Activated CD8-positive, alpha-beta T cell treated with anti-CD3 and anti-CD28 coated beads, Interleukin-2, amount 10 ng/mL, durations not matched to agents 7 days and 5 days (primary cell): ENCODE data around the gene RFC5. TPM values are rescaled to one million over a fixed set of nuclear protein-coding genes. Genes with fewer than 3 reads are reported as not detected.

ENCODE experiments used
- ATAC-seq: fragments of 150-1000 bp; cut with Tn5 transposase; one replicate; pipeline ENCODE4 v1.10.0; 2021; ENCODE audit warnings: moderate library complexity
- CTCF ChIA-PET: fragments of 350-600 bp; sonication (Branson Sonifier 250); formaldehyde crosslinking; loops from one replicate; lab custom pipeline; 2021; ENCODE audit warnings: antibody characterized with exemption; lab: Charles Lee
- POLR2A ChIA-PET: fragments of 350-600 bp; sonication (Branson Sonifier 250); formaldehyde crosslinking; loops from one replicate; lab custom pipeline; 2021; ENCODE audit warnings: antibody characterized with exemption; lab: Charles Lee
- DNase-seq: peaks from one replicate; pipeline ENCODE4 v3.0.0-alpha.2; 2020
- H3K27ac Mint-ChIP-seq: one replicate; pipeline ENCODE4 v1.8.0; 2021; ENCODE audit warnings: mild to moderate bottlenecking, mixed read lengths
- H3K27me3 Mint-ChIP-seq: one replicate; pipeline ENCODE4 v1.8.0; 2021; ENCODE audit warnings: low read depth, mixed read lengths
- H3K36me3 Mint-ChIP-seq: one replicate; pipeline ENCODE4 v1.8.0; 2021; ENCODE audit warnings: low read depth, mixed read lengths
- H3K4me1 Mint-ChIP-seq: one replicate; pipeline ENCODE4 v1.8.0; 2021; ENCODE audit warnings: low read depth, mixed read lengths
- H3K4me3 Mint-ChIP-seq: one replicate; pipeline ENCODE4 v1.8.0; 2021; ENCODE audit warnings: mild to moderate bottlenecking, mixed read lengths
- H3K9me3 Mint-ChIP-seq: one replicate; pipeline ENCODE4 v1.8.0; 2022; ENCODE audit warnings: mixed read lengths; ENCODE audit not compliant: insufficient read depth
- total RNA-seq, 2 experiments: library from RNA; stranded (reverse); gene quantifications; one replicate each; pipeline ENCODE4 v1.2.3, GENCODE V29; 2021

Gene RFC5
- total RNA-seq, 2 experiments from 2014 or later = 52.5 to 57.6 TPM

- ATAC-seq (no peak), DNase-seq (no peak)
- ChIA-PET CTCF (interaction anchor here (0.8 to 2.0 kb wide), 2 partner anchors 11 to 83 kb away, joined by 3 to 5 read pairs; partner anchors contain the start of gene PEBP1), POLR2A (no interaction called here)
- peaks cover 27% of the 10 kb centered on the region for H3K36me3 Mint-ChIP-seq
- no peak overlapping the region for H3K4me3 Mint-ChIP-seq
- H3K27ac Mint-ChIP-seq = peak overlapping the region; percentile 7
- peaks cover 17% of the 10 kb centered on the region for H3K4me1 Mint-ChIP-seq
- no peaks in the 10 kb centered on the region for H3K9me3 Mint-ChIP-seq
- H3K27me3 Mint-ChIP-seq = no peaks in the 10 kb centered on the region
These were observed 36.8 kb downstream of the RFC5 start for GRCh38 chr12:118053071-118053985.

DNA sequence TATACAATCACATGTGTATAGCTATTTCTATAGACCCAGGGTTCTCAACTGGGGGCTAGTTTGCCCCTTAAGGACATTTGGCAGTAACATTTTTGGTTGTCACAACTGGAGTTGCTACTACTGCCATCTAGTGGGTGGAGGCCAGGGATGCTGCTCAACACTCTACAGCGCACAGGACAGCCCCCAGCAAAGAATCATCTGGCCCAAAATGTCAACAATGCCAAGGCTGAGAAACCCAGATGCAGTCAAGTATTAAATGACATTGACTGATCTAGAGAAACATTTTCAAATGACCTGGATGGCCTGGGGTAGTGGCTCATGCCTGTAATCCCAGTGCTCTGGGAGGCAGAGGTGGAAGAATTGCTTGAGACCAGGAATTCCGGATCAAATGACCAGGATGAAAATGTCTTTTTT lies 38.6 kb downstream of the RFC5 start:
- DNase-seq (peak; percentile 85), ATAC-seq (peak; percentile 86)
- ChIA-PET POLR2A (no interaction called here), CTCF (interaction anchor here (0.7 to 2.3 kb wide), 9 partner anchors 9 to 291 kb away, joined by 3 to 25 read pairs (median 5); partner anchors contain the start of gene RFC5)
- Mint-ChIP-seq H3K4me3 (no peak overlapping the region), H3K4me1 (peaks cover 33% of the 10 kb centered on the region), H3K36me3 (peaks cover 26% of the 10 kb centered on the region), H3K27me3 (no peaks in the 10 kb centered on the region), H3K27ac (no peak overlapping the region), H3K9me3 (no peaks in the 10 kb centered on the region)

DNA sequence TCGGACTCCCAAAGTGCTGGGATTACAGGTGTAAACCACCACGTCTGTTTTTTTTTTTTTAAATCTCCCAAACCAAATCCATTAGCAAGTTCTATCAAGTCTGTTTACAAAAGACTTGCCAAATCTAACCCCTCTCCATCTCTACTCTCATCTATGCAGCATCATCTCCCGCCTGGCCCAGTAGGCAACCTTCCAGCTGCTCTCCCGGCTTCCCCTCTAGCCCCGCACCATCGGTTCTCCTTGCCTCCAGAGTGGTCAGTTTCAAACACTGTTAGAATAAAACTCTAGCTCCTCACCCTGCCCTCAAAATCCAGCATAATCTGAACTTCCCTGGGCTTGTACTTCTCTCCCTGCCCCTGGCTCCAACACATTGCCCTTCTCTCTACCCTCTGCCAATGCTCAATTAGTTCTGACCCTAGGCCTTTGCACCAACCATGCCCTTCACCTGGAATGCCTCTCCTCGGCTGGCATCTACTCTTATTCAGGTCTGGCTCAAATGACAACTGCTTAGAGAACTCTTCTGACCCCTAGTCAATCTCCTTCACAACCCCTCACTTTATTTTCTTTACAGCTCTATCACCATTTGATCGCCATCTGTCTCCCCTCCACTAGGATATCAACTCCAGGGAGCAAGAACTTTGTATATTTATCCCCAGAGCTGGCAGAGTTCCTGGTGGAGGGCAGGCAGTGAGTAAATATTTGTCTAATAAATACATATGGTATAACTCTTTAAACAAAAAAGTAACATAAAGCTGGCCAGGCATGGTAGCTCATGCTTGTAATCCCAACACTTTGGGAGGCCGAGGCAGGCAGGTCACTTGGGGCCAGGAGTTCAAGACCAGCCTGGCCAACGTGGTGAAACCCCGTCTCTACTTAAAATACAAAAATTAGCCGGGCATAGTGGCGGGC lies 39.6 kb downstream of the RFC5 start:
- H3K4me3 Mint-ChIP-seq = no peak overlapping the region
- peaks cover 22% of the 10 kb centered on the region for H3K36me3 Mint-ChIP-seq
- H3K4me1 Mint-ChIP-seq = peaks cover 36% of the 10 kb centered on the region
- H3K9me3 Mint-ChIP-seq = no peaks in the 10 kb centered on the region
- CTCF ChIA-PET = interaction anchor here (2.2 to 2.3 kb wide), 2 partner anchors 8 to 181 kb away, joined by 13 to 25 read pairs; no protein-coding TSS in a partner anchor
- ATAC-seq = no peak
- POLR2A ChIA-PET = interaction anchor here (0.6 to 1.4 kb wide), 2 partner anchors 10 to 199 kb away, joined by 3 to 4 read pairs; no protein-coding TSS in a partner anchor
- no peak for DNase-seq
- no peaks in the 10 kb centered on the region for H3K27me3 Mint-ChIP-seq
- no peak overlapping the region for H3K27ac Mint-ChIP-seq

DNA sequence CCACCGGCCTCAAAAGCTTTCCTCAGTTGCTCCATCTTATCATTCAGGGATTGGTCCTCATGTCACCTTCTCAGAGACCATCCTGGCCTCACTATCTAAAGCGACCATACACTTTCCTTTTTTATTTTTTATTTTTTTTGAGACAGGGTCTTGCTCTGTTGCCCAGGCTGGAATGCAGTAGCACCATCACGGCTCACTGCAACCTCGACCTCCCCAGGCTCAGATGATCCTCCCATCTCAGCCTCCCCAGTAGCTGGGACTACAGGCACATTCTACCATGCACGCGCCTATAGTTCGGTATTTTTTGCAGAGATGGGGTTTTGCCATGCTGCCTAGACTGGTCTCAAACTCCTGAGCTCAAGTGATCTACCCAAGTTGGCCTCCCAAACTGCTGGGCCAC lies 41.7 kb downstream of the RFC5 start:
- H3K27me3 Mint-ChIP-seq = no peaks in the 10 kb centered on the region
- CTCF ChIA-PET = interaction anchor here (1.0 kb wide), 1 partner anchor 8 kb away, joined by 3 read pairs; no protein-coding TSS in a partner anchor
- POLR2A ChIA-PET = no interaction called here
- no peaks in the 10 kb centered on the region for H3K9me3 Mint-ChIP-seq
- H3K36me3 Mint-ChIP-seq = peaks cover 7% of the 10 kb centered on the region
- no peak for DNase-seq
- no peak overlapping the region for H3K4me3 Mint-ChIP-seq
- no peak for ATAC-seq
- H3K27ac Mint-ChIP-seq = no peak overlapping the region
- H3K4me1 Mint-ChIP-seq = peaks cover 41% of the 10 kb centered on the region

GRCh38 chr12:118058881-118059280 lies 42.4 kb downstream of the RFC5 start:
- Mint-ChIP-seq H3K27ac (no peak overlapping the region), H3K4me3 (peak overlapping the region; percentile 81), H3K27me3 (no peaks in the 10 kb centered on the region), H3K9me3 (no peaks in the 10 kb centered on the region), H3K36me3 (peaks cover 9% of the 10 kb centered on the region), H3K4me1 (peaks cover 45% of the 10 kb centered on the region)
- ATAC-seq (no peak), DNase-seq (no peak)
- CTCF ChIA-PET = no interaction called here
- POLR2A ChIA-PET = interaction anchor here (1.6 kb wide), 1 partner anchor 42 kb away, joined by 10 read pairs; the partner anchor contains the start of gene RFC5

- DNase-seq = no peak
- ChIA-PET CTCF (interaction anchor here (0.8 to 3.5 kb wide), 4 partner anchors 13 to 318 kb away, joined by 3 to 11 read pairs (median 4); partner anchors contain the start of gene SUDS3), POLR2A (interaction anchor here (1.0 to 1.6 kb wide), 3 partner anchors 8 to 76 kb away, joined by 4 to 10 read pairs (median 5); partner anchors contain the start of genes PEBP1 and RFC5)
- H3K27ac Mint-ChIP-seq = peak overlapping the region; percentile 81
- no peak for ATAC-seq
- no peaks in the 10 kb centered on the region for H3K27me3 Mint-ChIP-seq
- no peaks in the 10 kb centered on the region for H3K9me3 Mint-ChIP-seq
- H3K4me3 Mint-ChIP-seq = peak overlapping the region; percentile 81
- H3K4me1 Mint-ChIP-seq = peaks cover 52% of the 10 kb centered on the region
- peaks cover 13% of the 10 kb centered on the region for H3K36me3 Mint-ChIP-seq
These were observed 43.1 kb downstream of the RFC5 start for GRCh38 chr12:118059341-118060191.

- Mint-ChIP-seq H3K4me3 (peak overlapping the region; percentile 81), H3K27ac (peak overlapping the region; percentile 81), H3K9me3 (no peaks in the 10 kb centered on the region), H3K36me3 (peaks cover 10% of the 10 kb centered on the region), H3K27me3 (no peaks in the 10 kb centered on the region), H3K4me1 (peaks cover 57% of the 10 kb centered on the region)
- ChIA-PET CTCF (interaction anchor here (0.9 to 3.5 kb wide), 3 partner anchors 15 to 317 kb away, joined by 3 to 11 read pairs (median 5); partner anchors contain the start of gene SUDS3), POLR2A (interaction anchor here (0.7 to 1.8 kb wide), 6 partner anchors 9 to 316 kb away, joined by 4 to 10 read pairs (median 6); partner anchors contain the start of genes PEBP1, RFC5 and SUDS3)
- DNase-seq = peak; percentile 40
- ATAC-seq = peak; percentile 20
These were observed 44.0 kb downstream of the RFC5 start for GRCh38 chr12:118060301-118061010.

- POLR2A ChIA-PET = interaction anchor here (0.7 to 1.8 kb wide), 6 partner anchors 9 to 315 kb away, joined by 3 to 8 read pairs (median 4); partner anchors contain the start of genes PEBP1, RFC5 and SUDS3
- no peaks in the 10 kb centered on the region for H3K27me3 Mint-ChIP-seq
- H3K9me3 Mint-ChIP-seq = no peaks in the 10 kb centered on the region
- ATAC-seq = peak; percentile 27
- DNase-seq = peak; percentile 64
- H3K4me1 Mint-ChIP-seq = peaks cover 59% of the 10 kb centered on the region
- peaks cover 13% of the 10 kb centered on the region for H3K36me3 Mint-ChIP-seq
- CTCF ChIA-PET = interaction anchor here (1.8 to 3.5 kb wide), 2 partner anchors 315 to 316 kb away, joined by 5 to 11 read pairs; partner anchors contain the start of gene SUDS3
- peak within 1 kb of the TSS; percentile 94 for H3K27ac Mint-ChIP-seq
- H3K4me3 Mint-ChIP-seq = peak within 1 kb of the TSS; percentile 94
These were observed 44.7 kb downstream of the RFC5 start, which contains the start of gene WSB2 for GRCh38 chr12:118061011-118061872. Gene WSB2, minus strand, starts transcription at chr12:118061179. Its CDS starts 131 bp downstream, at chr12:118061048.
